H9 (cell line): ENCODE measurements around the gene MAD1L1. TPM values are rescaled to one million over a fixed set of nuclear protein-coding genes. Genes with fewer than 3 reads are reported as not detected.
"Not testable (repeated sequence)": the region's sequence is repeated elsewhere in the genome, so short reads cannot be mapped to it uniquely, and the experiment has no call there.

Source experiments
- DNase-seq: peaks from one replicate; pipeline ENCODE4 v3.0.0-alpha.2; 2017
- H2AFZ ChIP-seq: one replicate; pipeline ENCODE4 v1.6.1; 2013; ENCODE audit warnings: mild to moderate bottlenecking, low read length, control low read depth, moderate library complexity
- H2AK5ac ChIP-seq: 2 replicates; pipeline ENCODE4 v1.6.1; 2013; ENCODE audit warnings: low read length, control low read depth, mixed read lengths; ENCODE audit not compliant: insufficient read length
- H2BK120ac ChIP-seq: one replicate; pipeline ENCODE4 v1.6.1; 2013; ENCODE audit warnings: low read depth, mild to moderate bottlenecking, low read length, control low read depth, inconsistent platforms; ENCODE audit not compliant: poor library complexity, severe bottlenecking
- H2BK12ac ChIP-seq: 2 replicates; pipeline ENCODE4 v1.6.1; 2013; ENCODE audit warnings: low read length, control low read depth, mixed read lengths, low read depth; ENCODE audit not compliant: insufficient read length
- H2BK15ac ChIP-seq: 2 replicates; pipeline ENCODE4 v1.6.1; 2013; ENCODE audit warnings: low read depth, low read length, control low read depth
- H2BK20ac ChIP-seq: one replicate; pipeline ENCODE4 v1.6.1; 2013; ENCODE audit warnings: low read depth, mild to moderate bottlenecking, low read length, control low read depth, inconsistent platforms; ENCODE audit not compliant: poor library complexity, severe bottlenecking
- H2BK5ac ChIP-seq: 2 replicates; pipeline ENCODE4 v1.6.1; 2013; ENCODE audit warnings: low read length, control low read depth, mixed read lengths; ENCODE audit not compliant: insufficient read length
- H3K14ac ChIP-seq: 2 replicates; pipeline ENCODE4 v1.6.1; 2013; ENCODE audit warnings: low read length, control low read depth; ENCODE audit not compliant: insufficient read depth
- H3K18ac ChIP-seq: 2 replicates; pipeline ENCODE4 v1.6.1; 2013; ENCODE audit warnings: low read depth, mild to moderate bottlenecking, mixed read lengths, low read length, control low read depth; ENCODE audit not compliant: insufficient read length
- H3K23ac ChIP-seq: 2 replicates; pipeline ENCODE4 v1.6.1; 2013; ENCODE audit warnings: low read length, control low read depth, mixed read lengths, low read depth; ENCODE audit not compliant: insufficient read length
- H3K23me2 ChIP-seq: 2 replicates; pipeline ENCODE4 v1.6.1; 2013; ENCODE audit warnings: low read depth, mild to moderate bottlenecking, mixed read lengths, low read length, control low read depth; ENCODE audit not compliant: insufficient read length, poor library complexity, severe bottlenecking
- H3K27ac ChIP-seq: 2 replicates; pipeline ENCODE4 v1.5.1; 2013; ENCODE audit warnings: low read length, control low read depth, mixed read lengths, low read depth; ENCODE audit not compliant: insufficient read length
- H3K27me3 ChIP-seq: 2 replicates; pipeline ENCODE4 v1.6.1; 2013; ENCODE audit warnings: low read length, control low read depth, inconsistent platforms; ENCODE audit not compliant: insufficient read depth
- H3K4ac ChIP-seq: 2 replicates; pipeline ENCODE4 v1.6.1; 2013; ENCODE audit warnings: low read depth, mild to moderate bottlenecking, control low read depth, inconsistent platforms, low read length, moderate library complexity
- H3K4me1 ChIP-seq: 2 replicates; pipeline ENCODE4 v1.6.1; 2013; ENCODE audit warnings: low read length, control low read depth, inconsistent platforms; ENCODE audit not compliant: insufficient read depth
- H3K4me2 ChIP-seq: 2 replicates; pipeline ENCODE4 v1.6.1; 2013; ENCODE audit warnings: low read length, control low read depth, mixed read lengths; ENCODE audit not compliant: insufficient read length, insufficient read depth
- H3K56ac ChIP-seq: 2 replicates; pipeline ENCODE4 v1.6.1; 2013; ENCODE audit warnings: low read depth, mild to moderate bottlenecking, mixed read lengths, low read length, control low read depth; ENCODE audit not compliant: insufficient read length
- H3K79me1 ChIP-seq: 2 replicates; pipeline ENCODE4 v1.6.1; 2013; ENCODE audit warnings: low read depth, mild to moderate bottlenecking, moderate library complexity, low read length, control low read depth, inconsistent platforms; ENCODE audit not compliant: insufficient read depth, poor library complexity, severe bottlenecking
- H3K79me2 ChIP-seq: 2 replicates; pipeline ENCODE4 v1.6.1; 2013; ENCODE audit warnings: low read length, control low read depth, inconsistent platforms; ENCODE audit not compliant: insufficient read depth
- H3K9ac ChIP-seq: 2 replicates; pipeline ENCODE4 v1.6.1; 2013; ENCODE audit warnings: low read length, control low read depth, mixed read lengths; ENCODE audit not compliant: insufficient read length; ENCODE audit errors: extremely low read depth
- H3K9me3 ChIP-seq: one replicate; pipeline ENCODE4 v1.6.1; 2013; ENCODE audit warnings: low read depth, low read length, inconsistent platforms; ENCODE audit not compliant: control insufficient read depth
- H3T11ph ChIP-seq: one replicate; pipeline ENCODE4 v1.6.1; 2013; ENCODE audit warnings: mild to moderate bottlenecking, low read length, control low read depth, inconsistent platforms
- H4K20me1 ChIP-seq: one replicate; pipeline ENCODE4 v1.6.1; 2013; ENCODE audit not compliant: control insufficient read depth, insufficient read length, insufficient read depth
- H4K5ac ChIP-seq: 2 replicates; pipeline ENCODE4 v1.6.1; 2013; ENCODE audit warnings: low read depth, mild to moderate bottlenecking, mixed read lengths, low read length, control low read depth; ENCODE audit not compliant: insufficient read length
- H4K8ac ChIP-seq: replicated peaks from 2 replicates; pipeline ENCODE4 v1.6.1; 2013; ENCODE audit warnings: low read length, control low read depth, mixed read lengths, low read depth; ENCODE audit not compliant: insufficient read length
- H4K91ac ChIP-seq: 2 replicates; pipeline ENCODE4 v1.6.1; 2013; ENCODE audit warnings: low read depth, mild to moderate bottlenecking, moderate library complexity, mixed read lengths, low read length, control low read depth; ENCODE audit not compliant: insufficient read length
- H3K27ac Mint-ChIP-seq, 3 experiments: 2 replicates in 2 of 3; 3 replicates in 1 of 3; pipeline ENCODE4 v1.8.0; 2020 to 2021; ENCODE audit warnings: mixed read lengths in 3 of 3, mild to moderate bottlenecking in 1 of 3, moderate library complexity in 1 of 3
- H3K27me3 Mint-ChIP-seq: 2 replicates; pipeline ENCODE4 v1.8.0; 2021; ENCODE audit warnings: low read depth, mild to moderate bottlenecking, moderate library complexity, mixed read lengths
- H3K36me3 Mint-ChIP-seq, 3 experiments: 2 replicates in 2 of 3; 3 replicates in 1 of 3; pipeline ENCODE4 v1.8.0; 2020 to 2021; ENCODE audit warnings: low read depth in 3 of 3, mixed read lengths in 3 of 3; ENCODE audit not compliant: insufficient read depth in 1 of 3
- H3K4me1 Mint-ChIP-seq, 2 experiments: 2 replicates each; pipeline ENCODE4 v1.8.0; 2020; ENCODE audit warnings: mixed read lengths in 2 of 2
- H3K4me3 Mint-ChIP-seq, 2 experiments: 2 replicates in 1 of 2; 3 replicates in 1 of 2; pipeline ENCODE4 v1.8.0; 2020 to 2021; ENCODE audit warnings: mild to moderate bottlenecking in 2 of 2, mixed read lengths in 2 of 2, moderate library complexity in 1 of 2
- H3K9me3 Mint-ChIP-seq, 2 experiments: 2 replicates in 1 of 2; 3 replicates in 1 of 2; pipeline ENCODE4 v1.8.0; 2020; ENCODE audit warnings: mild to moderate bottlenecking in 2 of 2, mixed read lengths in 2 of 2, moderate library complexity in 1 of 2
- CTCF ChIP-seq: fragments of 200-600 bp; sonication (generic); conservative IDR thresholded peaks from 3 replicates; pipeline ENCODE4 v1.8.0; 2021; ENCODE audit warnings: antibody characterized with exemption, mild to moderate bottlenecking
- WGBS: extraction: QIAGEN DNeasy Blood & Tissue Kit; methylation state at CpG from one replicate; pipeline ENCODE4 v1.1.7; 2013; ENCODE audit warnings: missing lambda C conversion rate, low lambda C conversion rate, mixed read lengths; ENCODE audit not compliant: insufficient read length; ENCODE audit errors: extremely low coverage; 5-methylcytosine and 5-hydroxymethylcytosine counted together
- total RNA-seq: library from RNA; stranded (reverse); gene quantifications from 2 replicates; pipeline ENCODE4 v1.2.1, GENCODE V29; 2021

MAD1L1 gene
- total RNA-seq, 1 experiment from 2014 or later, result 39.0 TPM

- no peak for DNase-seq
- H2BK12ac ChIP-seq, result no peak overlapping the region
- H3K18ac ChIP-seq, result no peak overlapping the region
- H4K20me1 ChIP-seq, result no peaks in the 10 kb centered on the region
- no peak overlapping the region for H3T11ph ChIP-seq
- H2AFZ ChIP-seq, result no peak overlapping the region
- Mint-ChIP-seq H3K27ac (no peak overlapping the region; a peak in 1 of 7 replicates), H3K27me3 (no peaks in the 10 kb centered on the region; the same call in 1 of the 2 replicates), H3K36me3 (peaks cover 5 to 8% (median 7%) of the 10 kb centered on the region in 3 experiments; a peak in 5 of 7 replicates), H3K9me3 (peaks cover 4 to 9% of the 10 kb centered on the region in 2 experiments; a peak in 4 of 5 replicates), H3K4me3 (no peak overlapping the region), H3K4me1 (peaks cover 0 to 5% of the 10 kb centered on the region in 2 experiments; a peak in 1 of 4 replicates)
- no peaks in the 10 kb centered on the region for H3K4me1 ChIP-seq
- no peak overlapping the region for H3K23ac ChIP-seq
- H2BK20ac ChIP-seq, result no peak overlapping the region
- no peak overlapping the region for H3K9ac ChIP-seq
- H3K4ac ChIP-seq, result no peak overlapping the region
- H3K79me1 ChIP-seq, result no peaks in the 10 kb centered on the region
- no peak overlapping the region for H3K56ac ChIP-seq
- H3K27ac ChIP-seq, result no peak overlapping the region
- H3K9me3 ChIP-seq, result no peaks in the 10 kb centered on the region
- H3K27me3 ChIP-seq, result no peaks in the 10 kb centered on the region
- no peak overlapping the region for H2AK5ac ChIP-seq
- H4K8ac ChIP-seq, result no peak overlapping the region
- H2BK120ac ChIP-seq, result no peak overlapping the region
- no peaks in the 10 kb centered on the region for H3K79me2 ChIP-seq
- no CpG with 5 or more reads among the region's 36 CpGs for WGBS
- H3K23me2 ChIP-seq, result no peaks in the 10 kb centered on the region
- no peak overlapping the region for H3K4me2 ChIP-seq
- H4K5ac ChIP-seq, result no peak overlapping the region
- no peak overlapping the region for H2BK15ac ChIP-seq
- no peak for TF ChIP-seq CTCF
- no peak overlapping the region for H4K91ac ChIP-seq
- H2BK5ac ChIP-seq, result no peak overlapping the region
- no peak overlapping the region; the same call in 1 of the 2 replicates for H3K14ac ChIP-seq
These were observed 302.2 kb downstream of the MAD1L1 start for GRCh38 chr7:1930381-1931065.

- H2BK120ac ChIP-seq, H4K8ac ChIP-seq, H3K18ac ChIP-seq, H3K4me1 ChIP-seq, H3K27ac Mint-ChIP-seq, H4K91ac ChIP-seq, H3K36me3 Mint-ChIP-seq, H3K9me3 ChIP-seq, H3K4me2 ChIP-seq, H3K4ac ChIP-seq, H3K79me1 ChIP-seq, H2BK15ac ChIP-seq, H3K14ac ChIP-seq, H3K56ac ChIP-seq, H3K9me3 Mint-ChIP-seq, DNase-seq, H3K23me2 ChIP-seq, H2AFZ ChIP-seq, H2BK20ac ChIP-seq, H4K20me1 ChIP-seq, H3T11ph ChIP-seq, H2AK5ac ChIP-seq, H3K27ac ChIP-seq, H4K5ac ChIP-seq, H3K9ac ChIP-seq, H3K79me2 ChIP-seq, H3K23ac ChIP-seq, H3K4me3 Mint-ChIP-seq, H3K4me1 Mint-ChIP-seq, H3K27me3 Mint-ChIP-seq, H3K27me3 ChIP-seq, H2BK5ac ChIP-seq, H2BK12ac ChIP-seq: not testable (repeated sequence)
- WGBS, result no CpG with 5 or more reads among the region's 29 CpGs
These were observed 303.3 kb downstream of the MAD1L1 start for GRCh38 chr7:1929349-1929925.
